GM21390 (cell line): ENCODE results near the gene RPS21.

Experiments used
- ATAC-seq: cut with Tn5 transposase; IDR thresholded peaks from one replicate; pipeline ENCODE4 v1.9.1; 2021; ENCODE audit not compliant: unreplicated experiment

Gene RPS21

GRCh38 chr20:62386383-62387218 is at the start of gene RPS21:
RPS21 (plus strand) TSS chr20:62387103; CDS start chr20:62387339, 236 bp downstream.
- peak; percentile 78 for ATAC-seq

GRCh38 chr20:62337558-62338293 is 49.2 kb upstream of the RPS21 start:
- ATAC-seq = no peak

GRCh38 chr20:62338294-62338620 is 48.6 kb upstream of the RPS21 start:
- no peak for ATAC-seq

- ATAC-seq = peak; percentile 79
These were observed 47.2 kb upstream of the RPS21 start for GRCh38 chr20:62339647-62340062.

GRCh38 chr20:62342910-62343309 is 44.0 kb upstream of the RPS21 start:
- ATAC-seq = no peak

GRCh38 chr20:62344092-62344491 is 42.8 kb upstream of the RPS21 start:
- ATAC-seq = no peak

GRCh38 chr20:62344782-62345181 is 42.1 kb upstream of the RPS21 start:
- ATAC-seq = no peak

GRCh38 chr20:62345681-62346370 is 41.1 kb upstream of the RPS21 start:
- ATAC-seq = no peak

GRCh38 chr20:62346398-62347150 is 40.3 kb upstream of the RPS21 start:
- ATAC-seq = no peak

- no peak for ATAC-seq
These were observed 39.8 kb upstream of the RPS21 start for GRCh38 chr20:62347151-62347404.

- no peak for ATAC-seq
These were observed 39.5 kb upstream of the RPS21 start for GRCh38 chr20:62347445-62347844.

- ATAC-seq = no peak
These were observed 38.3 kb upstream of the RPS21 start for GRCh38 chr20:62348604-62349003.

GRCh38 chr20:62349556-62350097 is 37.3 kb upstream of the RPS21 start:
- no peak for ATAC-seq

- no peak for ATAC-seq
These were observed 36.7 kb upstream of the RPS21 start for GRCh38 chr20:62350098-62350628.

GRCh38 chr20:62350629-62351422 is 36.1 kb upstream of the RPS21 start:
- ATAC-seq = no peak

- no peak for ATAC-seq
These were observed 35.2 kb upstream of the RPS21 start for GRCh38 chr20:62351469-62352401.

- no peak for ATAC-seq
These were observed 34.3 kb upstream of the RPS21 start for GRCh38 chr20:62352402-62353288.
